GM23338 (cell line): ENCODE results near the gene PKD1L1.

Source experiments
- EZH2 ChIP-seq: fragments of 200-600 bp; sonication (generic); IDR thresholded peaks from one replicate; pipeline ENCODE4 v1.8.0; 2017; ENCODE audit warnings: antibody characterized with exemption, mild to moderate bottlenecking, low read depth; ENCODE audit not compliant: unreplicated experiment
- POLR2AphosphoS5 ChIP-seq: IDR thresholded peaks from 2 replicates; pipeline ENCODE4 v1.6.1; 2016; ENCODE audit warnings: antibody characterized with exemption, low read depth
- TF ChIP-seq, protein P1 (sequence below), 2 experiments: fragments of 200-600 bp in 1 of 2; sonication (generic) in 1 of 2; conservative IDR thresholded peaks; 2 replicates each; pipeline versions ENCODE4 v1.5.1 to v1.6.1; 2016 to 2017; ENCODE audit warnings: antibody characterized with exemption in 2 of 2, low read depth in 2 of 2, mild to moderate bottlenecking in 2 of 2, moderate library complexity in 1 of 2

DNA sequence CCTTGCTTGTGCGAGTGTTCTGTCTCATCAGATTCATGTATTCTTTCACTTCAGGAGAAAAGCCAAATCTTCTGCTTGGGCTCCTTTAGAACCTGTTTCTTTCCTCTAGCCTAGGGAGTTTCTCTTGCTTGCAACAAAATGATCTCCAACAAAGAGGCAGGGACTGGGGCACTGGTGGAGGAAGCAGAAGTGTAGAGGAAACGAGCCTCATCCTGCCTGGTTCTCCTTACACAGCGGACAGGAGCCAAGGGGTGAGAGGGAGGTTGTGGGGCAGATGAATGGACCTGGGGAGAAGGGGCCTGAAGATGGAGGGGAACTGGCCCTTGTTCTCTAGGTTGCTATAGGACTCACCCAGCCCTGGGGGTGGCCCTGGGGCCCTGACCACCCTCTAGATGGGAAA is 141.1 kb downstream of the PKD1L1 start:
- TF ChIP-seq POLR2AphosphoS5 (no peak), EZH2 (no peak)
- TF ChIP-seq, protein P1, sequence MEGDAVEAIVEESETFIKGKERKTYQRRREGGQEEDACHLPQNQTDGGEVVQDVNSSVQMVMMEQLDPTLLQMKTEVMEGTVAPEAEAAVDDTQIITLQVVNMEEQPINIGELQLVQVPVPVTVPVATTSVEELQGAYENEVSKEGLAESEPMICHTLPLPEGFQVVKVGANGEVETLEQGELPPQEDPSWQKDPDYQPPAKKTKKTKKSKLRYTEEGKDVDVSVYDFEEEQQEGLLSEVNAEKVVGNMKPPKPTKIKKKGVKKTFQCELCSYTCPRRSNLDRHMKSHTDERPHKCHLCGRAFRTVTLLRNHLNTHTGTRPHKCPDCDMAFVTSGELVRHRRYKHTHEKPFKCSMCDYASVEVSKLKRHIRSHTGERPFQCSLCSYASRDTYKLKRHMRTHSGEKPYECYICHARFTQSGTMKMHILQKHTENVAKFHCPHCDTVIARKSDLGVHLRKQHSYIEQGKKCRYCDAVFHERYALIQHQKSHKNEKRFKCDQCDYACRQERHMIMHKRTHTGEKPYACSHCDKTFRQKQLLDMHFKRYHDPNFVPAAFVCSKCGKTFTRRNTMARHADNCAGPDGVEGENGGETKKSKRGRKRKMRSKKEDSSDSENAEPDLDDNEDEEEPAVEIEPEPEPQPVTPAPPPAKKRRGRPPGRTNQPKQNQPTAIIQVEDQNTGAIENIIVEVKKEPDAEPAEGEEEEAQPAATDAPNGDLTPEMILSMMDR (conservative IDR thresholded peaks at IDR 0.05; ENCODE audit: low read depth in 2 of 2) = no peak
